BJ (cell line): ENCODE data around the gene RASAL1. TPM values are rescaled to one million over a fixed set of nuclear protein-coding genes. Genes with fewer than 3 reads are reported as not detected.

Source experiments
- CTCF ChIA-PET: fragments of 350-600 bp; formaldehyde crosslinking; extraction: SDS; loops from one replicate; lab custom pipeline; 2021; ENCODE audit warnings: antibody characterized with exemption, inconsistent platforms; lab: Yijun Ruan, JAX
- POLR2A ChIA-PET: fragments of 300-600 bp; sonication (Branson Sonifier 250); formaldehyde crosslinking; extraction: SDS; loops from one replicate; lab custom pipeline; 2021; ENCODE audit warnings: antibody characterized with exemption; lab: Charles Lee
- DNase-seq: peaks from one replicate; pipeline ENCODE4 v3.0.0-alpha.2; 2011; ENCODE audit warnings: low read depth
- H3K27me3 ChIP-seq: 2 replicates; pipeline ENCODE4 v1.6.0; 2011; ENCODE audit warnings: low read length; ENCODE audit not compliant: control insufficient read depth, insufficient read depth
- H3K36me3 ChIP-seq: 2 replicates; pipeline ENCODE4 v1.5.1; 2011; ENCODE audit warnings: low read length; ENCODE audit not compliant: control insufficient read depth, insufficient read depth
- H3K4me3 ChIP-seq: 2 replicates; pipeline ENCODE4 v1.5.1; 2011; ENCODE audit warnings: low read depth, mild to moderate bottlenecking, control low read depth, low read length
- polyA plus RNA-seq: library from polyadenylated mRNA; depleted of rRNA; stranded (reverse); fragments of >200 nt; gene quantifications from 2 replicates; pipeline ENCODE4 v1.2.3, GENCODE V29; 2011
- TF ChIP-seq, protein P1 (sequence below): IDR thresholded peaks from 2 replicates; pipeline ENCODE4 v1.5.1; 2011; ENCODE audit warnings: low read depth, mild to moderate bottlenecking, control low read depth, inconsistent platforms, low read length, moderate library complexity; ENCODE audit not compliant: insufficient read depth

RASAL1 gene
- polyA plus RNA-seq, 1 experiment = not detected

GRCh38 chr12:113112043-113112899, 23.3 kb downstream of the RASAL1 start:
- H3K36me3 ChIP-seq = no peaks in the 10 kb centered on the region
- TF ChIP-seq, protein P1, sequence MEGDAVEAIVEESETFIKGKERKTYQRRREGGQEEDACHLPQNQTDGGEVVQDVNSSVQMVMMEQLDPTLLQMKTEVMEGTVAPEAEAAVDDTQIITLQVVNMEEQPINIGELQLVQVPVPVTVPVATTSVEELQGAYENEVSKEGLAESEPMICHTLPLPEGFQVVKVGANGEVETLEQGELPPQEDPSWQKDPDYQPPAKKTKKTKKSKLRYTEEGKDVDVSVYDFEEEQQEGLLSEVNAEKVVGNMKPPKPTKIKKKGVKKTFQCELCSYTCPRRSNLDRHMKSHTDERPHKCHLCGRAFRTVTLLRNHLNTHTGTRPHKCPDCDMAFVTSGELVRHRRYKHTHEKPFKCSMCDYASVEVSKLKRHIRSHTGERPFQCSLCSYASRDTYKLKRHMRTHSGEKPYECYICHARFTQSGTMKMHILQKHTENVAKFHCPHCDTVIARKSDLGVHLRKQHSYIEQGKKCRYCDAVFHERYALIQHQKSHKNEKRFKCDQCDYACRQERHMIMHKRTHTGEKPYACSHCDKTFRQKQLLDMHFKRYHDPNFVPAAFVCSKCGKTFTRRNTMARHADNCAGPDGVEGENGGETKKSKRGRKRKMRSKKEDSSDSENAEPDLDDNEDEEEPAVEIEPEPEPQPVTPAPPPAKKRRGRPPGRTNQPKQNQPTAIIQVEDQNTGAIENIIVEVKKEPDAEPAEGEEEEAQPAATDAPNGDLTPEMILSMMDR = no peak
- no peak overlapping the region for H3K4me3 ChIP-seq
- ChIA-PET POLR2A (no interaction called here), CTCF (interaction anchor here (1.8 kb wide), 1 partner anchor 13 kb away, joined by 5 read pairs; no protein-coding TSS in a partner anchor)
- H3K27me3 ChIP-seq = no peaks in the 10 kb centered on the region; the same call in 1 of the 2 replicates
- no peak for DNase-seq

DNA sequence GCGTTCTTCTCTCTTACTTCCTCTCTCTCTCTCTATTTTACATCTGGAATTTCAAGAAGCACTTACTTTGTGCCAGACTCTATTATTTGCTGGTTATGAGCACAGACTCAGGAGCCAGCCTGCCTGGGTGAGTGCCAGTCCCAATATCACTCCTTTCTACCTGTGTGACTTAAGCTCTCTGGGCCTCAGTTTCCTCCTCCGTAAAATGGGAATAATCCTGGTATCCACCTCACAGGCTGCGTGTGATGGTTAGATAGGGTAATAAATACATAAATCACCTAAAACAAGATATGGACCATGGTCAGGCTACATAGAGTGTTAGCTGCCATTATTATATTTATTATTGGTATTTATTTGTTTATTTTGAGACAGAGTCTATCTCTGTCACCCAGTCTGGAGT, 24.3 kb downstream of the RASAL1 start:
- Histone ChIP-seq H3K4me3 (no peak overlapping the region), H3K27me3 (no peaks in the 10 kb centered on the region; the same call in 1 of the 2 replicates), H3K36me3 (no peaks in the 10 kb centered on the region)
- TF ChIP-seq, protein P1 = no peak
- ChIA-PET POLR2A (no interaction called here), CTCF (interaction anchor here (1.0 to 1.8 kb wide), 2 partner anchors 12 to 63 kb away, joined by 3 to 5 read pairs; no protein-coding TSS in a partner anchor)
- DNase-seq = no peak

GRCh38 chr12:113109872-113110599, 25.5 kb downstream of the RASAL1 start:
- H3K4me3 ChIP-seq = no peak overlapping the region
- H3K36me3 ChIP-seq = no peaks in the 10 kb centered on the region
- ChIA-PET POLR2A (no interaction called here), CTCF (interaction anchor here (1.0 kb wide), 2 partner anchors 12 to 64 kb away, joined by 3 to 4 read pairs; no protein-coding TSS in a partner anchor)
- DNase-seq = no peak
- H3K27me3 ChIP-seq = no peaks in the 10 kb centered on the region; the same call in 1 of the 2 replicates
- TF ChIP-seq, protein P1 = no peak

- ChIA-PET POLR2A (no interaction called here), CTCF (interaction anchor here (1.0 kb wide), 1 partner anchor 11 kb away, joined by 4 read pairs; no protein-coding TSS in a partner anchor)
- Histone ChIP-seq H3K36me3 (no peaks in the 10 kb centered on the region), H3K27me3 (no peaks in the 10 kb centered on the region), H3K4me3 (no peak overlapping the region)
- TF ChIP-seq, protein P1 = no peak
- no peak for DNase-seq
Measured at GRCh38 chr12:113109360-113109759, 26.2 kb downstream of the RASAL1 start.

- POLR2A ChIA-PET = no interaction called here
- DNase-seq = no peak
- H3K36me3 ChIP-seq = no peaks in the 10 kb centered on the region
Measured at GRCh38 chr12:113108308-113108707, 27.3 kb downstream of the RASAL1 start.

More at GRCh38 chr12:113108308-113108707, 27.3 kb downstream of the RASAL1 start:
- H3K4me3 ChIP-seq = no peak overlapping the region
- 0 out of 2 replicates have a peak, but pooled peaks cover 1% of the 10 kb centered on the region for H3K27me3 ChIP-seq
- CTCF ChIA-PET = no interaction called here
- TF ChIP-seq, protein P1 = no peak
